ENCODE results near the gene WSB2. TPM values are rescaled to one million over a fixed set of nuclear protein-coding genes. Genes with fewer than 3 reads are reported as not detected.

Gene WSB2
- total RNA-seq, 1 experiment from 2014 or later, result 203 TPM

DNA sequence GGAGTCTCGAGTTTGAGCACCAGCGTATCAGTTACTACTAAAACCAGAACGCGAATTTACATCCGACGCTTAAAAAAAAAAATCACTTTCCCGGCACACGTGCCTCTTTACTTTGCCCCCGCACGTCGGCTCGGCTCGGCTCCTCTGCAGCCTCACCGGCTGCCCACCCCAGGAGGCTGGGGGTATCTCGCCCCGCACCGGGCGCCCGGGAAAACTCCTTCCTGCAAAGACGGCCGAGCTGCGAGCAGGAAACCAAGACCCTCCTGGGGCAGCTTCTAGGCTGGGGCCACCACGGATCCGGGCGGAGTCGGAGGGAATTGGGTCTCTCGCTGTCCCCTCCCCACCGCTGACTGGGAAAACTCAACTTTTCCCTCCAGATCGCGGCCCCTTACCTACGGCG lies 42.2 kb upstream of the WSB2 start:
- peak; percentile 5 for ATAC-seq
- H3K79me2 ChIP-seq (ENCODE audit: low read length), result peaks cover 29% of the 10 kb centered on the region; the same call in 1 of the 2 replicates
- peak overlapping the region; percentile 94 for H3K4me3 ChIP-seq (ENCODE audit: low read length)
- DNase-seq, result peak; percentile 41
- POLR2A ChIA-PET (ENCODE audit: unreplicated experiment), result interaction anchor here (0.5 to 0.7 kb wide), 2 partner anchors 42 to 134 kb away, joined by 4 to 5 read pairs; partner anchors contain the start of gene WSB2
- H3K4me2 ChIP-seq (ENCODE audit: low read length), result peak overlapping the region; percentile 96
- peak overlapping the region; percentile 28 for H3K27ac ChIP-seq (ENCODE audit: low read length)
- CTCF ChIA-PET, result interaction anchor here (0.6 kb wide), 1 partner anchor 48 kb away, joined by 5 read pairs; no protein-coding TSS in a partner anchor
- H3K27me3 ChIP-seq (ENCODE audit: low read length), result no peaks in the 10 kb centered on the region
- H2AFZ ChIP-seq (ENCODE audit: low read length), result peak overlapping the region; percentile 84
- TF ChIP-seq, protein P1, sequence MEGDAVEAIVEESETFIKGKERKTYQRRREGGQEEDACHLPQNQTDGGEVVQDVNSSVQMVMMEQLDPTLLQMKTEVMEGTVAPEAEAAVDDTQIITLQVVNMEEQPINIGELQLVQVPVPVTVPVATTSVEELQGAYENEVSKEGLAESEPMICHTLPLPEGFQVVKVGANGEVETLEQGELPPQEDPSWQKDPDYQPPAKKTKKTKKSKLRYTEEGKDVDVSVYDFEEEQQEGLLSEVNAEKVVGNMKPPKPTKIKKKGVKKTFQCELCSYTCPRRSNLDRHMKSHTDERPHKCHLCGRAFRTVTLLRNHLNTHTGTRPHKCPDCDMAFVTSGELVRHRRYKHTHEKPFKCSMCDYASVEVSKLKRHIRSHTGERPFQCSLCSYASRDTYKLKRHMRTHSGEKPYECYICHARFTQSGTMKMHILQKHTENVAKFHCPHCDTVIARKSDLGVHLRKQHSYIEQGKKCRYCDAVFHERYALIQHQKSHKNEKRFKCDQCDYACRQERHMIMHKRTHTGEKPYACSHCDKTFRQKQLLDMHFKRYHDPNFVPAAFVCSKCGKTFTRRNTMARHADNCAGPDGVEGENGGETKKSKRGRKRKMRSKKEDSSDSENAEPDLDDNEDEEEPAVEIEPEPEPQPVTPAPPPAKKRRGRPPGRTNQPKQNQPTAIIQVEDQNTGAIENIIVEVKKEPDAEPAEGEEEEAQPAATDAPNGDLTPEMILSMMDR (conservative IDR thresholded peaks at IDR 0.05; ENCODE audit: low read depth, low read length), result no peak
- TF ChIP-seq EZH2 (IDR thresholded peaks at IDR 0.05; ENCODE audit: low read length, unreplicated experiment) (no peak), EZH2phosphoT487 (IDR thresholded peaks at IDR 0.05; ENCODE audit: borderline replicate concordance, low read length) (no peak)
- intact Hi-C loops (cut with micrococcal nuclease), result loop anchor here (1.0 kb wide), 1 partner anchor 44 kb away; no protein-coding TSS in a partner anchor
- no peaks in the 10 kb centered on the region for H3K9me3 ChIP-seq (ENCODE audit: low read length)
- H4K20me1 ChIP-seq (ENCODE audit: low read length), result no peaks in the 10 kb centered on the region
- H3F3A ChIP-seq (ENCODE audit: low read length, unreplicated experiment), result peaks cover 2% of the 10 kb centered on the region
- no TSS peak for BruUV-seq (replicated peaks)
- H3K4me1 ChIP-seq (ENCODE audit: insufficient read depth, low read length), result peaks cover 23% of the 10 kb centered on the region
- no peaks in the 10 kb centered on the region for H3K36me3 ChIP-seq (ENCODE audit: low read depth, low read length)
- H3K9ac ChIP-seq (ENCODE audit: low read length), result peak overlapping the region; percentile 78
- H3K9me2 ChIP-seq (replicated peaks; ENCODE audit: low read length), result no peaks in the 10 kb centered on the region

DNA sequence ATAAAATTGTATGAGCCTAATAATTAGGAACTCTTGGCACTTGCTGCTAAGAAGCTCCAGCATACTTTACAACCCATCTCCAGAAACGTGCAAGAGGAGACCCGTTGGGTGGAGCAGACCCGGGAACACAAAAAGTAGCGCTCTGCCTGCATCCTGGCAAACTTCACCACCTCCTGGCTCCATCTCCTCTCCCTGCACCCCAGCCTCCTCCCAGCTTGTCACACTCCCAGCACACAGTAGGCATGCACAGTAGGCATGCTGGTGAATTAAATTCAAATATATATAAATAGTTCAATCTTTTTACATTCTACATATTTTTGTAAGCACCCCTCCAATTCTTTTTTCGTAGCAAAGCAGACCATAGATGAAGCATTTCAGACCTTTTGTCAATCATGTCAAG lies 41.6 kb upstream of the WSB2 start:
- H3K9me3 ChIP-seq (ENCODE audit: low read length), result no peaks in the 10 kb centered on the region
- CTCF ChIA-PET, result interaction anchor here (0.5 to 0.6 kb wide), 2 partner anchors 48 to 613 kb away, joined by 3 to 5 read pairs; no protein-coding TSS in a partner anchor
- H3K4me3 ChIP-seq (ENCODE audit: low read length), result peak overlapping the region; percentile 94
- H3K79me2 ChIP-seq (ENCODE audit: low read length), result peaks cover 29% of the 10 kb centered on the region; the same call in 1 of the 2 replicates
- no peaks in the 10 kb centered on the region for H3K27me3 ChIP-seq (ENCODE audit: low read length)
- DNase-seq, result peak; percentile 29
- peak overlapping the region; percentile 84 for H2AFZ ChIP-seq (ENCODE audit: low read length)
- peak overlapping the region; percentile 96 for H3K4me2 ChIP-seq (ENCODE audit: low read length)
- POLR2A ChIA-PET (ENCODE audit: unreplicated experiment), result interaction anchor here (0.5 to 1.2 kb wide), 2 partner anchors 38 to 42 kb away, joined by 4 to 5 read pairs; partner anchors contain the start of gene WSB2
- intact Hi-C loops (cut with micrococcal nuclease), result loop anchor here (1.0 kb wide), 1 partner anchor 43 kb away; no protein-coding TSS in a partner anchor
- peak overlapping the region; percentile 78 for H3K9ac ChIP-seq (ENCODE audit: low read length)
- H4K20me1 ChIP-seq (ENCODE audit: low read length), result no peaks in the 10 kb centered on the region
- peaks cover 2% of the 10 kb centered on the region for H3F3A ChIP-seq (ENCODE audit: low read length, unreplicated experiment)
- no peaks in the 10 kb centered on the region for H3K36me3 ChIP-seq (ENCODE audit: low read depth, low read length)
- peak overlapping the region; percentile 28 for H3K27ac ChIP-seq (ENCODE audit: low read length)
- peaks cover 21% of the 10 kb centered on the region for H3K4me1 ChIP-seq (ENCODE audit: insufficient read depth, low read length)
- TSS peak; percentile 41 for BruUV-seq (replicated peaks)
- ATAC-seq, result no peak
- no peaks in the 10 kb centered on the region for H3K9me2 ChIP-seq (replicated peaks; ENCODE audit: low read length)
- TF ChIP-seq EZH2 (IDR thresholded peaks at IDR 0.05; ENCODE audit: low read length, unreplicated experiment), result no peak

DNA sequence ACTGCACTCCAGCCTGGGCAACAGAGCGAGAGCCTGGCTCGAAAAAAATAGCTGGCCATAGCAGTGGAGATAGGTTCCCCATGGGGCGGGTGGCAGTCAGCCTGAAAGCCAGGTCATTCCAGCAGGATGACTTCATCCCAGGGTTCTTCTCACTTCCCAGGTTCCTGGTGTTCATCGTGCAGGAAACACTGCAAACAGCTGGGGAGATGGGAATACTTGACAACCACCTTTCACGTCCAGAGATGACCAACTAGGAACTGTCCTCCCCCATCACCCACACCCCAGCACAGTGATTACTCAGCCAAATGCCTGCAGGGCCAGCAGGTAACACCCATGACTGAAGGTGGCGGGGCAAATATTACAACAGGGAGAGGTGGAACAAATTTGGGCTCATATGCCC lies 41.1 kb upstream of the WSB2 start:
- intact Hi-C loops (cut with micrococcal nuclease), result no loop called here
- peak; percentile 37 for ATAC-seq
- Histone ChIP-seq H4K20me1 (ENCODE audit: low read length) (no peaks in the 10 kb centered on the region), H3K4me2 (ENCODE audit: low read length) (peak overlapping the region; percentile 96), H3K27ac (ENCODE audit: low read length) (peak overlapping the region; percentile 50), H3K4me3 (ENCODE audit: low read length) (peak overlapping the region; percentile 94), H3K4me1 (ENCODE audit: insufficient read depth, low read length) (peaks cover 21% of the 10 kb centered on the region), H3K27me3 (ENCODE audit: low read length) (no peaks in the 10 kb centered on the region), H3K36me3 (ENCODE audit: low read depth, low read length) (no peaks in the 10 kb centered on the region), H3K9me2 (replicated peaks; ENCODE audit: low read length) (no peaks in the 10 kb centered on the region), H2AFZ (ENCODE audit: low read length) (no peak overlapping the region), H3K79me2 (ENCODE audit: low read length) (peaks cover 29% of the 10 kb centered on the region; the same call in 1 of the 2 replicates), H3K9me3 (ENCODE audit: low read length) (no peaks in the 10 kb centered on the region), H3F3A (ENCODE audit: low read length, unreplicated experiment) (peaks cover 2% of the 10 kb centered on the region), H3K9ac (ENCODE audit: low read length) (0 out of 2 replicates have a peak overlapping the region, but pooled peaks have one; percentile 78)
- BruUV-seq (replicated peaks), result no TSS peak
- CTCF ChIA-PET, result interaction anchor here (0.5 kb wide), 1 partner anchor 612 kb away, joined by 3 read pairs; no protein-coding TSS in a partner anchor
- POLR2A ChIA-PET (ENCODE audit: unreplicated experiment), result interaction anchor here (1.2 kb wide), 1 partner anchor 38 kb away, joined by 4 read pairs; no protein-coding TSS in a partner anchor
- TF ChIP-seq, protein P1 (conservative IDR thresholded peaks at IDR 0.05; ENCODE audit: low read depth, low read length), result no peak
- no peak for TF ChIP-seq EZH2 (IDR thresholded peaks at IDR 0.05; ENCODE audit: low read length, unreplicated experiment)
- no peak for TF ChIP-seq EZH2phosphoT487 (IDR thresholded peaks at IDR 0.05; ENCODE audit: borderline replicate concordance, low read length)
- DNase-seq, result peak; percentile 93

All from PC-3 (cell line).